GM12865 (cell line): ENCODE results near the gene PML.
"Not testable (repeated sequence)": the region's sequence is repeated elsewhere in the genome, so short reads cannot be mapped to it uniquely, and the experiment has no call there.

ENCODE experiments used
- DNase-seq: peaks from one replicate; pipeline ENCODE4 v3.0.0; 2010; ENCODE audit warnings: low read depth
- H3K4me3 ChIP-seq: 2 replicates; pipeline ENCODE4 v1.5.1; 2011; ENCODE audit warnings: mild to moderate bottlenecking, low read depth, low read length, control low read depth
- TF ChIP-seq, protein P1 (sequence below): IDR thresholded peaks from 2 replicates; pipeline ENCODE4 v1.5.1; 2011; ENCODE audit warnings: low read length, control low read depth, low read depth, inconsistent platforms; ENCODE audit not compliant: insufficient read depth; ENCODE audit errors: missing control alignments

PML gene

GRCh38 chr15:74053517-74053916 is 59.0 kb downstream of the PML start:
- TF ChIP-seq, protein P1, sequence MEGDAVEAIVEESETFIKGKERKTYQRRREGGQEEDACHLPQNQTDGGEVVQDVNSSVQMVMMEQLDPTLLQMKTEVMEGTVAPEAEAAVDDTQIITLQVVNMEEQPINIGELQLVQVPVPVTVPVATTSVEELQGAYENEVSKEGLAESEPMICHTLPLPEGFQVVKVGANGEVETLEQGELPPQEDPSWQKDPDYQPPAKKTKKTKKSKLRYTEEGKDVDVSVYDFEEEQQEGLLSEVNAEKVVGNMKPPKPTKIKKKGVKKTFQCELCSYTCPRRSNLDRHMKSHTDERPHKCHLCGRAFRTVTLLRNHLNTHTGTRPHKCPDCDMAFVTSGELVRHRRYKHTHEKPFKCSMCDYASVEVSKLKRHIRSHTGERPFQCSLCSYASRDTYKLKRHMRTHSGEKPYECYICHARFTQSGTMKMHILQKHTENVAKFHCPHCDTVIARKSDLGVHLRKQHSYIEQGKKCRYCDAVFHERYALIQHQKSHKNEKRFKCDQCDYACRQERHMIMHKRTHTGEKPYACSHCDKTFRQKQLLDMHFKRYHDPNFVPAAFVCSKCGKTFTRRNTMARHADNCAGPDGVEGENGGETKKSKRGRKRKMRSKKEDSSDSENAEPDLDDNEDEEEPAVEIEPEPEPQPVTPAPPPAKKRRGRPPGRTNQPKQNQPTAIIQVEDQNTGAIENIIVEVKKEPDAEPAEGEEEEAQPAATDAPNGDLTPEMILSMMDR, result no peak

GRCh38 chr15:74053941-74054529 is 59.5 kb downstream of the PML start:
- no peak overlapping the region for H3K4me3 ChIP-seq
- DNase-seq, result peak; percentile 60
- TF ChIP-seq, protein P1, result peak; percentile 66

More at GRCh38 chr15:74053517-74053916, 59.0 kb downstream of the PML start:
- no peak for DNase-seq
- no peak overlapping the region for H3K4me3 ChIP-seq

- no peak for DNase-seq
- TF ChIP-seq, protein P1, result no peak
- H3K4me3 ChIP-seq, result no peak overlapping the region
These were observed 61.3 kb downstream of the PML start for GRCh38 chr15:74055804-74056203.

- not testable (repeated sequence) for H3K4me3 ChIP-seq, DNase-seq
These were observed 61.8 kb downstream of the PML start for GRCh38 chr15:74056330-74056729.

DNA sequence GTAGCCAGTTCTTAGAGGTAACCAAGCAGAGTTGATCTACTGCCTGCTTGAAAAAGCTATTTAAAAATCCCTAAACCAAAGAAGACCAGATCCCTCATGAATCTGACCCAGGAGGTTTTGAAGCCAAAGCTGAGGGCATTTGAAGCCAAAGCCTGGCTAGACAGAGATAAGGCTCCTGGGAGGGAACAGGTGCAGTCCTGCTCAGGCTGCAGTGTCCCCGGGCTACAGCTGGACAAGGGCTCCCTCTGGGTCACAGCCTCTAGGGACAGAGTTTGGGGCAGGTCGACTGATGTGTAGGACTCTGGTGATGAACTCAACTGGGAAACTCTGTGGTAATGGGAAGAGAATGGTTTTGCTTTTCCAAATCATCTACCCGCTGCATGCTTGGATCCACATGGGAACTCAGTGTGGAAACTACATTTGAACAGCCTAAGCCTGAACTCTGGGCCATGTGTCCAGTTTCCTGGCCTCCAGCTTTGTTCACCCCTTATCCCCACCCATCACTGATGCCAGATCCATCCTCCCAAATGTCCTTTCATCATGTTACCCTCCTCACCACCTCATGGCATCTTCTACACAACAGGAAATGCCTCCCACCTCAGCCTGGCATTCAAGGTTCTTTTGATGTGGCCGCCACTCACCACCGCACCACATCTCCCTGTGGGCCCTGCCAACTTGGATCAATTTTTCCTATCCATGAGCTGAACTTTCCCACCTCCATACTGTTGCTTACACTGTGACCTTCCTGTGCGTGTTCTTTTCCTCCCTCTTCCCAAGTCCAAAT is 64.7 kb downstream of the PML start:
- not testable (repeated sequence) for H3K4me3 ChIP-seq, DNase-seq

DNA sequence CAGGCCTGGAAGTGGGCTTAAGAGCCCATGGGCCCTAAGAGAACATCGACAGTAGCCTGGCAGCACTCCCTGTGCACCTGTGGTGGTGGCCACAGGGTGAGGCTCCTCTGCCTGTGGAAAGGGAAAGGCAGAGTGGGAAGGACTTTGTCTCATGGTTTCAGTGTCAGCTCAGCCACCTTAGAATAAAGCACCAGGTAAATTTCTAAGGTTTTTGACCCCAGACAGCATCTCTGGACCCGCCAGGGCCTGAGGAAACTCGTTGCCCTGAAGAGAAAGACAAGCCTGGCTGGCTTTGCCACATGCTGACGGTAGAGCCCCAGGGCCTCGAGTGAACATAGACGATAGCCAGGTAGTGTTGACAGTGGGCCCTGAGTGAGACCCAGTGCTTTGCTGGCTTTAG is 65.7 kb downstream of the PML start:
- TF ChIP-seq, protein P1, result no peak
- DNase-seq, result no peak
- H3K4me3 ChIP-seq, result no peak overlapping the region

DNA sequence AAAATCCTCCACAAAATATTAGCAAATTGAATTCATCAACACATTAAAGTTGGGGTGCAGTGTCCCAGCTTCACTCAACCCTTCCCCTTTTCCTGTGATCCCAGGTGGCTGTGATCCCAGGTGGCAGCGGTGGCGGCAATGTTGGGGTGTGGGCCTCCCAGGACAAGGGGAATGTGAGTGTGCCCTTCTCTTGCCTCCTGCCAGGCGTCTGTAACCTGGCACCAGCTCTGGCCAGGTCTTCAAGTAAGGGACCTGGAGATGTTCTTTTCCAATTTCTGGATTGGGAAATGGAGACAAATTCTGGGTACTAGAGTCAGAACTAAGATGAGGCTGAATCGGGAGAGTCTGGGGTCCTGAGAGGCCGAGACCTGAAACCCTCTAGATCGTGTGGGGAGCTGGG is 67.7 kb downstream of the PML start:
- TF ChIP-seq, protein P1, result no peak
- no peak overlapping the region for H3K4me3 ChIP-seq
- DNase-seq, result no peak

- DNase-seq, result no peak
- H3K4me3 ChIP-seq, result no peak overlapping the region
- TF ChIP-seq, protein P1, result no peak
These were observed 68.2 kb downstream of the PML start for GRCh38 chr15:74062671-74063070.

DNA sequence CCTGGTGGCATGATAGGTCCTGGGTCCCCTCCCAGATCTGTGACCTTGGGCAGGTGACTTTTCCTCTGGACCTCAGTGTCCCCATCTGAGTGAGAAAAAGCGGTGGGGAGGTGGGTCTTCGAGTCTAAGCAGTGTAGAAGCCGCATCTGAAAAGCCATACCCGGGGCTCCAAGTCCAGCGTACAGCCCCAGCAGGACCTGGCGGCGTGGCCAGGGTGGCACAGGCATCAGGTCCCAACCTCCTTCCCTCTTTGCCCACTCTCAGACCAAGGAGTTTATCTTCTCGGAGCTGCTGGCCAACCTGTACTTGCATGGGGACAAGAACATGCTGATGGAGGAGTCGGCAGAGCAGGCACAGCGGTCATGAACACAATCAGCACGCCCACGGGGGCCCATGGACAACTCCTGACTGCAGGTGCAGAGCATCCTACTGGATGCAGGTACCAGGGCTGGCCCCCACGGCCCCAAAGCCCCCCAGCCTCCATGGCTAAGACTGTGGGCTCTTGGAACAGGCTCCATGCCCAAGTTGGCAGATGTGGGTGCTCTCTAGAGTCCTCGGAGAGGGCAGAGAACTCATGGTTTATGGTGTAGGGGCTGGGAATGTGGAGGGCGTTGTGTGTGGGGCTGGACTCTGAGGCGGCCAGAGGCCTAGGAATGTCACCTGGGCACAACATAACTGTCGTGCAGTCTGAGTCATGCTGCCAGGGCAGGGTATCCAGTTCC is 69.1 kb downstream of the PML start:
- DNase-seq, result not testable (repeated sequence)

DNA sequence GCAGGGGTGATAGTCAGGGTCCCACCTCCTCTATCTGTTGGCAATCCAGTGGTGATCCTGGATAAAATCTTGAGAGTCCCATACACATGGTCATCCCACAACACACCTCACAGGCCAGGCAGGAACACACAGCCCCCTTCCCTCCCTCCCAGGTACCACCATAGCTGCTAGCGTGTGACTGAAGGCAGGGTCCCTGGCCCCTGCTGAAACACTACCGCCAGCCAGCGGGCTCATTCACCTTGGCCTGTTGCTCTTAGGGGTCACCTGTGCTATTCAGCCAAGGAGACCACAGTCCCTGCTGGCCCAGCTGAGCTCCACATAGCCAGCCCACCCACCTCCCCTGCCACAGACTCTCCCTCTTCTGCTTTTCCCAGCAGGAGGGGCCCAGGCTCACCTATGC is 69.7 kb downstream of the PML start:
- H3K4me3 ChIP-seq, DNase-seq: not testable (repeated sequence)

More for the DNA sequence above, 69.1 kb downstream of the PML start:
- not testable (repeated sequence) for H3K4me3 ChIP-seq

GRCh38 chr15:74064822-74065221 is 70.3 kb downstream of the PML start:
- DNase-seq, H3K4me3 ChIP-seq: not testable (repeated sequence)
